Stimulated activated CD8-positive, alpha-beta memory T cell treated with anti-CD3 and anti-CD28 coated beads, Interleukin-4, amount 100 ng/mL, for 4 hours (primary cell): ENCODE measurements around the gene AKAP8.
"Not testable (repeated sequence)": the region's sequence is repeated elsewhere in the genome, so short reads cannot be mapped to it uniquely, and the experiment has no call there.

Source experiments
- DNase-seq, 2 donors: peaks; one replicate each; pipeline ENCODE4 v3.0.0-alpha.2; 2020; ENCODE audit warnings: low read depth in 2 of 2, low spot score in 1 of 2

The AKAP8 gene

GRCh38 chr19:15404097-15404779 is 24.7 kb upstream of the AKAP8 start:
- DNase-seq, result no peak

- DNase-seq, result no peak
Observed at GRCh38 chr19:15403151-15403531, 23.6 kb upstream of the AKAP8 start.

DNA sequence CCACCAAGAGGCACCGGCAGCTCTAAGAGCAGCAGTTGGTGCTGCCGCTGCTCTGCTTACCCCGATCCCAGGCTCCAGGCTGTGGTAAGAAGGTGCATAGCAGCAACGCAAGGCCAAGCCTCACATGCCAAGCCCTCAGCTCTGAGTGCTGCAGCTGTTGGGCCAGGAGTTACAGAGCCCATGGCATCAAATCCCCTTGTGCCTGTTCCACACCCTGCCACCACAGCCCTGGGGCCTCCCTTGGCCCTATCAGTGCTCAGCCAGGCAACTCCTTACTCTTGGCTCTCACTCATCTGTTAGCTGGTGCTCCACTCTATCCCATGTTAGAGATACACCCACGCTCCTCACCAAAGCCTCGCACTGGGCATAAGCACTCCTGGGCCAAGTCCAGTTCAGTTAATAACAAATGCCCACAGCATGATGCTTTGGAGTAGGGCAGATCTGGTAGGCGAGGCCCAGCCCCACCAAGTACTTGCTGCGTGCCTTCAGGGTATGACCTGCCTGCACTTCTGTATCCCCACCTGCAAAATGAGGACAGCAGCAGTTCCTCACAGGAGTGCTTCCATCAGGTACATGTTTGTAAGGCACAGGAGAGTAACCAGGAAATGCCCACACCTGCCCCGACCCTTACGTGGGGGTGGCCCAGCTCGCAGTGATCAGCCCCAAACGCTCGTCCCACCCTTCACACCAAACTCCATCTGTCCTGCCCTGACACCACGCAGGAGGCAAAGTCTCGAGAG is 23.0 kb upstream of the AKAP8 start:
- no peak for DNase-seq

DNA sequence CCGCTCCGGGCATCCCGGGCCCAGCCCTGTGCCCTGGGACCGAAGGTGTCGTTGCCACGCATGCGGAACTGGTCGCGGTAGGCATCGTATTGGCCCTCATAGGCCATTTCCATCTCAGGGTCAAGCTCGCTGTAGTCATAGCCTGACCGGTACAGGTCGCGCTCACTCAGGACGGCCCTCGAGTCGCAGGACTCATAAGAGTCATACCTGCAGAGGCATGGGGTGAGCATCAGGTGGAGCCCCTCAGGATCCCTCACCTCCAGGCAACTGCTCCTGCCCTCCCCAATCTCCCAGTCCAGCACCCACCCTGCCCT is 21.8 kb upstream of the AKAP8 start:
- DNase-seq, result no peak

DNA sequence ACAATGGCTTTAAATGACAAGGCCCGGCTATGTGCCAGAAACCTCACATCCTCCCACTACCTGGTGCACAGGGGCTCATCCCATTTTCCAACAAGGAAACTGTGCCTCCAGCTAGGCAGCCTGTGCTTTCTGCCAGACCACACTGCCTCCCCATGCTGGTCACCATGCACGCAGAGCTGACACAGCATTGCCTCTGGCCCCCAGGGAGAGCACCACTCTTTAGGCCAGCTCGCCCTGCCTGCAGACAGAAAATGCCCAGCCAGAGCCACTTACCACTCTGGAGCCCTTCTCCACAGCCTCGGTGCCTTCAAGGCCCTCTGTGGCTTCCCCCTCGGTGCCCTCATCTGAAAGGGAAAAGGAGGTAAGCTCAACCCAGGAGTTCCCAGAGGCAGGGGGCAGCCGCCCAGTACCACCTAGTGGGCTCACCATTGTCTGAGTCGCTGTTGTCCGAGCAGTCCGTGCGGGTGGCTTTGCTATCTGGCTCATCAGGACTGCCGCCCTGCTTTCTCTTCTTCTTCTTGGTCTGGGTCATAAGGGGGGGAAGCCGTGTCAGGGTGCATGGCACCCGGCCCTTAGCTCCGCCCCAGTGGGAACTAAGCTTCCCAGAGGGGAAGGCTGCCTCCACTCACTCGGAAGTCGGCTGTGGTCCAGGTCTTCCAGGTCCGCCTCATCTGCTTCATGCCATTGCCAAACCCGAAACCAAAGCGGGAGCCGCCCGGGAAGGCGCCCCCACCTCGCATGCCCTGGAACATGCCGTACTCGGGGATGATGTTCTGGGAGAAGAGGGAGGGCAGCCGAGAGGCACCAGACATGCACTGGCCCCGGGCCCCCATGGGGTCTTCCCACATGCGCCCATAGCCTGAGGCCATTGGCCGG is 21.2 kb upstream of the AKAP8 start:
- DNase-seq, result no peak

DNA sequence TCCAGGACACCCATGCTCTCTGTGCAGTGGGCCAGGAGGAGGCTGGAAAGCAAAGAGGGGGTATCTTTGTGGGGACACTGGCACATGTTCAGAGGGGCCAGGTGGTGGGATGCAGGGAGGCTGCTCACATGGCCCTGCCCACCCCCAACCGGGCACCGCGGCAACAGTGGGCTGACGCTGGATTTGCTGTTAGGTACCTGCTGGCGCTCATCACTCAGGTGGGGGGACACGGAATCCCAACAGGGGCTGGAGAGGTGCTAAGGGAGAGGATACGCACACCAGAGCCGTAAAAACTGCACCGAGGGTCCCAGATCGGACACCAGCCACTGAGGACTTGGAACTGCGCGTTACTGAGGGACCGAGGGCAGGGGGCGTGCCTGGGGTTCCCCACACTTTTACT is 20.0 kb upstream of the AKAP8 start:
- DNase-seq, result no peak

GRCh38 chr19:15399234-15399515 is 19.6 kb upstream of the AKAP8 start:
- DNase-seq, result no peak

- no peak for DNase-seq
Observed at GRCh38 chr19:15398501-15399233, 19.1 kb upstream of the AKAP8 start.

DNA sequence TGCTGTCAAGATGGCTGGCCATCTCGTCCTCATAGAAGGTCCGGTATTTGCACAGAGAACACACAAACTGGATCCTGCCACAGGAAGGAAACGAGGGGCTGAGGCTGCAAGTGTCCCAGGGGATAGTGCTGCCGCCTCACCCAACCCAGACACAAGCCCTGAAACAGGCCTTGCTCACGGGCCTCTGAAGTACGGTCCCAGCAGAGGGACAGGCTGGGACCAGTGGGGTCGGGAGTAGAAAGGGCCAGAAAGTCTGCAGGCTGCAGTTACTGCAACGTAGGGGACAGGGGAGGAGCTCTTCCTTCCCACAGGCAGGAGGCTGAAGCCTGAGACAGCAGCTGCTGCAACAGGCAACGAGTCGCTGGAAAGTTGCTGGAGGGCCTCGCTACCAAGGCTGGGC is 18.2 kb upstream of the AKAP8 start:
- DNase-seq, result no peak

GRCh38 chr19:15397236-15397635 is 17.6 kb upstream of the AKAP8 start:
- DNase-seq, result no peak

DNA sequence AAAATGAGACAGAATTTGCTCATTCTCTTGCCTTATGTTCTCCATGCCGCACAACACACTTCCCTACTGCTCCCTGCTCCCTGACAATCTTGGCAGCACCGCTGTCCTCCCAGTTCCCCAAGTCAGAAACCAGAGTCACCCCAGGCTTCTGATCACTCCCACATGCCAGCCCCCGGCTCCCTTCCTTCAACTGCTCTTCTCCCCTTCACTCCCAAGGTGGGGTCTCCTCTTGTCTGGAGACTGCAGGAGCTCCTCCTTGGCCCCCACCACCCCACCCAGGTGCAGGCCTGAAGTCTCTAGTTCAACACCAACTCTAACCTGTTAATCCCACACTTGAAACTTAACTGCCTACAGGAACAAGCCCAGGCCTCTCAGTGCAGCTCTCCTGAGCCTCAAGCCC is 16.8 kb upstream of the AKAP8 start:
- DNase-seq, result no peak

GRCh38 chr19:15395251-15395650 is 15.7 kb upstream of the AKAP8 start:
- DNase-seq, result not testable (repeated sequence)

- DNase-seq, result no peak
Observed at GRCh38 chr19:15394426-15394825, 14.8 kb upstream of the AKAP8 start.

GRCh38 chr19:15393963-15394362 is 14.4 kb upstream of the AKAP8 start:
- no peak for DNase-seq

DNA sequence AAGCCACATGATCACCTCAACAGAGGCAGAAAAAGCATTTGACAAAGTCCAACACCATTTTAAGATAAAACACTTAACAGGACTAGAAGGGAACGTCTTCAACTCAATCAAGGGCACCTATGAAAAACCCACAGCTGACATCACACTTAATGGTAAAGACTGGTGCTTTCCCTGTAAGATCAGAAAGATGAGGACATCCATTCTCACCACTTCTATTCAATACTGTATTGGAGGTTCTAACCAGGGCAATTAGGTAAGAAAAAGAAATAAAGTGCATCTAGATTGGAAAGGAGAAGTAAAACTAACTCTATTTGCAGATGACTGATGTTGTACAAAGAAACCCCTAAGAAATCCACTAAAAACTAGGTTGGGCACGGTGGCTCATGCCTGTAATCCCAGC is 11.2 kb upstream of the AKAP8 start:
- DNase-seq, result no peak

DNA sequence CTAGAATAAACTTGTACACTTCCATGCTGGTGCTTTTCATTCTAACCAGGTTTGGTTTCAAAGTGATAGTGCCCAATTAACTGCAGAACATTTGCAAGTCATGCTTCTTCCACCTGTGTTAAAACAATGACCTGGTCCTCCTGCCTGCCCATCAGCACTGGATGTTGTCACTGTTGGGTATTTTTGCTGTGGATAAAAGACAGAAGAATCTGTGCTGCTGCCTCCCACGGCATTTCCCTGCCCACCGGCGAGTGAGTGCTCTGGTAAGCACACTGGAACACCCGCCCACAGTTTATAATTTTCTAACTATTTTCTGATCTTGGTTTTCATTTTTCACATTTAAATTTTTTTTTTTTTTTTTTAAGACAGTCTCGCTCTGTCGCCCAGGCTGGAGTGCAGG is 2.3 kb upstream of the AKAP8 start:
- no peak for DNase-seq

DNA sequence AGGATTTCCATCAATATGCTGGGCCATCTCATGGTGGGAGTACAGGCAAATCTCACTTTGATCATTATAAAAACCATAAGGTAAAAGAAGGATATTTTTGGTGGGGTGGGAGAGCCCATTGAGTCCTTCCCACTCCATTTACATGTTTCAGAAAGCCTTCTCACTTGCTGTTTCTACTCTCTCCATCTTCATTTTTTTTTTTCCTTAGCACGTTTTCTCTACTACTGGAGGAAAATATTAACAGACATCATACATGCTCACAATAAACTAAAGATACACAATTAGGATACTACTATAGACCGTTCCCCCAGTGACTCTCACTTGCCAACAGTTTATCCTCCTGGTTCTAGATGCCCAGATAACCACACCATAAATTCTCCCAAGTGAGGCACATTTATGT is 1.8 kb upstream of the AKAP8 start:
- DNase-seq, result no peak

GRCh38 chr19:15379999-15380647 is 536 bp upstream of the AKAP8 start:
- no peak for DNase-seq

- DNase-seq, result peak in 1 of 2 donors; percentile 10
Observed at GRCh38 chr19:15378534-15379082, 979 bp downstream of the AKAP8 start.

GRCh38 chr19:15374796-15375440 is 4.7 kb downstream of the AKAP8 start:
- DNase-seq, result no peak
